GM15510 (cell line): Measurements from ENCODE around the gene CD22.

Experiments
- POLR2A ChIP-seq: IDR thresholded peaks from 3 replicates; pipeline ENCODE4 v1.6.1; 2011; ENCODE audit warnings: borderline replicate concordance; ENCODE audit not compliant: insufficient read length; ENCODE audit errors: extremely low read depth

Gene CD22

GRCh38 chr19:35328851-35329285, at the start of gene CD22:
Gene CD22, plus strand, starts transcription at chr19:35329187. Its CDS starts 2,854 bp downstream, at chr19:35332041.
- TF ChIP-seq POLR2A: peak; percentile 74

GRCh38 chr19:35279374-35279773, 49.6 kb upstream of the CD22 start:
- no peak for TF ChIP-seq POLR2A

- peak; percentile 5 for TF ChIP-seq POLR2A
Observed at GRCh38 chr19:35279985-35280821, 48.8 kb upstream of the CD22 start.

GRCh38 chr19:35281303-35281702, 47.7 kb upstream of the CD22 start:
- TF ChIP-seq POLR2A: no peak

DNA sequence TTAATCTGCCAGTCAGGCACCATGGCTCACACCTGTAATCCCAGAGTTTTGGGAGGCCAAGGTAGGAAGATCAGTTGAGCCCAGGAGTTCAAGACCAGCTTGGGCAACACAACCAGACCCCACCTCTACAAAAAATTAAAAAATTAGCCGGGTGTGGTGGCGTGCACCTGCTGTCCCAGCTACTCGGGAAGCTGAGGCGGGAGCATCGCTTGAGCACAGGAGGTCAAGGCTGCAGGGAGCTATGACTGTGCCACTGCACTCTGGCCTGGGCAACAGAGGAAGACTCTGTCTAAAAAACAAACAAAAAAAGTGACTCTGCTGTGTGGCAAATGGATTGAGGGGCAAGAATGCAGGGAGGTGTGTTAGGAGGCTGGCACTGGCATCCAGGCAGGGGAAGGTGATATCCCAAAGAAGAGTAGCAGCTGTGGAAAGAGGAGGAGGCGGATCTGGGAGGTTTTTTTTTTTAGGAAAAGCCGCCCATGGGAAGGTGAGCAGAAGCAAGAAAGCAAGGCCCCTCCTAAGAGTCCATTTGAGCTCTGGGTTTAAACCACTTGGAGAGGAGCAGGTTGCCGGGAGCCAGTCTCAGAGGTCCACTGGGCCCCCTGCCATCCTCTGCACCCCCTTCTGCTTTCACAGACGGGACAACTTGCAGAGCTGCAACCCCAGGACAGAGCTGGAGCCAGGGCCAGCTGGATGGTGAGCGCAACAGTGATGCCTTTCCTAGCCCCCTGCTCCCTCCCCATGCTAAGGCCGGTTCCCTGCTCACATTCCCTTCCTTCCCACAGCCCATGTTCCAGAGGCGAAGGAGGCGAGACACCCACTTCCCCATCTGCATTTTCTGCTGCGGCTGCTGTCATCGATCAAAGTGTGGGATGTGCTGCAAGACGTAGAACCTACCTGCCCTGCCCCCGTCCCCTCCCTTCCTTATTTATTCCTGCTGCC, 44.6 kb upstream of the CD22 start:
- TF ChIP-seq POLR2A: no peak

DNA sequence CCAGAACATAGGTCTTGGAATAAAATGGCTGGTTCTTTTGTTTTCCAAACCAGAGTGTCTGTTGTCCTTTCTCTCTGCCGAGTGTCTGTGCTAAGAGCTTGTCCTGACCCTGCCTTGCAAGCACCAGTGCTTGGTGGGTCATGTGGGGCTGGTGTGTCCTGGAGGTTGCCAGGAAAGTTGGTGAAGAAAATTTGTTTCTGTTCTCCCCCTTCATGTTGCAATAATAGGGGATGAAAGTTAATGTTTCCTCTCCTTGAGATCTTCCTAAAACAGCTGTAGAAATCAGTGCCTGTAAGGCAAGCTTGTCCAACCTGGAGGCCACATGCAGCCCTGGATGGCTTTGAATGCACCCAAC, 43.9 kb upstream of the CD22 start:
- no peak for TF ChIP-seq POLR2A

DNA sequence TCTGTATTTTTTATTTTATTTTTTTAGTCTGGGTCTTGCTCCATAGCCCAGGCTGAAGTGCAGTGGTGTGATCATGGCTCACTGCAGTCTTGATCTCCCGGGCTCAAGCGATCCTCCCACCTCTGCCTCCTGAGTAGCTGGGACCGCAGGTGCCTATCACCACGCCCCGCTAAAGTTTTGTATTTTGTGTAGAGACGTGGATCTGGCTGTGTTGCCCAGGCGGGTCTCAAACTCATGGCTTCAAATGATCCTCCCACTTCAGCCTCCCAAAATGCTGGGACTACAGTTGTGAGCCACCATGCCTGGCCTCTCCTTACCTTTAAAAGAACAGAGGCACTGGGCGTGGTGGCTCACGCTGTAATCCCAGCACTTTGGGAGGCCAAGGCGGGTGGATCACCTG, 41.3 kb upstream of the CD22 start:
- TF ChIP-seq POLR2A: no peak

DNA sequence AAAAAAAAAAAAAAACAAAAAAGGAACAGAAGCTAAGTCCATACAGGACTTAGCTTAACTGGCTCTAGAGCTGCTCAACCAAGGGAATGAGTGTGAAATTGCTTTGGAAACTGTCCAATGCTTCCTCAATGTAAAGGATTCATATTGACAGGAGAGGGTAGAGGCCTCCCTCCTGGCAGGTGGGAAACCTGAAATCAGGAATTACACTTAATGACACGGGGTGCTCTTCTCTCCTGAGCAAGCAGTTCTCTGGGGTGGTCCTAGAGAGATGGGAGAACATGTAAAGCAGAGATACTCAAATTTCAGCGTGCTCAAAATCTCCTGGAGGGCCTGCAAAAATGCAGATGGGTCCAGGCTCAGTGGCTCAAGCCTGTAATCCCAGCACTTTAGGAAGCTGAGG, 40.7 kb upstream of the CD22 start:
- no peak for TF ChIP-seq POLR2A

DNA sequence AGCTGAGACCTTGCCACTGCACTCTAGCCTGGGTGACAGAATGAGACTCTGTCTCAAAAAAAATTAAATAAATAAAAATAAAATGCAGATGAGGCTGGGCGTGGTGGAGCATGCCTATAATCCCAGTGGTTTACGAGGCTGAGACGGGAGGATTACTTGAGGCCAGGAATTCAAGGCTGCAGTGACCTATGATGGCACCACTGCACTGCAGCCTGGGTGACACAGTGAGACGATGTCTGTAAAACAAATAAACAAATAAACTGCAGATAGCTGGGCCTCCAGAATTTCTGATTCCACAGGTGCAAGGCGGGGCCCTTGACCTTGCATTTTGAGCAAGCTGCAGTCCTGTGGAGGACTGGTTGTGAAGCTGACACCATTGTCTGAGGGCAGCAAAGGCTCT, 40.1 kb upstream of the CD22 start:
- TF ChIP-seq POLR2A: no peak

DNA sequence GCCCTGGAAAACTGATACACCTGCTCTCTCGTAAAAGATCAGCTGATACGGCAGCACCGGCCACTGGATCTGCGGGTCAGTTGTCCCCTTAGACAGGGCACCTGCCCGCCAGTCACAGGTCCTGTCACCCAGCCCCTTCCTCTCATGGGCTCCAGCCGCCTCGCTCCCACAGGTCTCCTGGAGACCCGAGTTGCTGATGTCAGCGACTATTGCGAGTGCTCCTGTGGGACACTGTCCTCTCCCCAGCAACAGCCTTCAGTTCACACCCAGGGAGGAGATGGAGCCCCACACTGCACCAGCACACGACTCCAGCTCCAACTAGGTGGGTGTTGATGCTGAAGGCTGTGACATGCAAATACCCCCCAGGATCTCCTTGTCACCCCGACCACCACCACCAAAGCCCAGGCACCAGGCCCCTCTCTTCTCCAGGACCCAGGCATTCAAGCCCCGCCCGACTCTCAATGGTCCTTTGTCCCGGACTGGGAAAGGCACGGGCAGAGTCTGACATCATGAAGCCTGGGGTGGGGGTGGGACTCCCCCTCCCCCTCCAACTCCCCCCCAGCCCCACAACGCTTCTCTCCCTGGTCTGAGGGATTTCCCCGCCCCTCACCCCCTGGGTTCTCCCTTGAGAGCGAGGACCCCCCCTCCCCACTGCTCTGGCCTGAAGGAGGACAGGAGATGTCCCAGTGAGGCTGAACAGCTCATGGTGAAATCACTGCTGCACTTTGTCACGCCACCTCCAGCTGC, 38.4 kb upstream of the CD22 start:
- no peak for TF ChIP-seq POLR2A

DNA sequence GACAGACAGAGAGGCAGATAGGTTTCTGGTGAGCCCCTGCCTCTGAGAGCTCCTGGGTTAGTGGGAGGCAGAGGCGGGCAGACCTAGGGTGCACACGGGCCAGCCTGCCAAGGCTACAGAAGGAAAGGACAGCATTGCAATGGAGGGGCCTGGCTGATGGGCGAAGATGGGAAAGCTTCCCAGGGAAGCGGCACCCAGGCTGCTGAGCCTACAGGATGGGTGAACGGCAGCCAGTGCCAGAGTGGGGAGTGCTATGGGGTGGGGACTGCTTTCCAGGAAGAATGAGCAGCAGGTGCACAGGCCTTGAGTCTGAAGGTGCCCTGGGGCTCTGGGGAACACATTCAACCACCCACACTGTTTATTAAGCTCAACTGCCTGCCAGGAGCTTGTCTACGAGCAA, 37.7 kb upstream of the CD22 start:
- TF ChIP-seq POLR2A: no peak

DNA sequence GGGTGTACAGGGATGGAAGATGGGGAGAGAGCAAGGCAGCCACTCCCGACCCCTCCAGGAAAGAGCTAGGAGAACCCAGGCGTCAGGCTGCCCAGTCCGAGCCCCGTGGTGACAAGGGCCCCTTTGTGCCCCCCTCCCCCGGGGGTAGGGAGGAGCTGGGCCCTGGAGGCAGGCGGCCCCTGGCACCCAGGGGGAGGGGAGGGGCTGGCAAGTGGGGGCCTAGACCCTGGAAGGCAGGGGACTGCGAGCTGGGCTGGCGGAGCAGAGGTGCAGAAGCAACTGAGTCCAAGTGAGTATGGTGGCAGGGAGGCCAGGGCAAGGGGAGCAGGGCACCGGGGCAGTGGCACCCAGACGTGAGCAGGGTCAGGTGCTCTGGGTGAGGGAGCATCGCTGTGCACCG, 37.1 kb upstream of the CD22 start, which contains the start of gene MAG:
TSS of gene MAG (plus strand) at position 246 of the 400 bp plus-strand sequence. CDS start 3,248 bp downstream, outside the sequence.
- no peak for TF ChIP-seq POLR2A

DNA sequence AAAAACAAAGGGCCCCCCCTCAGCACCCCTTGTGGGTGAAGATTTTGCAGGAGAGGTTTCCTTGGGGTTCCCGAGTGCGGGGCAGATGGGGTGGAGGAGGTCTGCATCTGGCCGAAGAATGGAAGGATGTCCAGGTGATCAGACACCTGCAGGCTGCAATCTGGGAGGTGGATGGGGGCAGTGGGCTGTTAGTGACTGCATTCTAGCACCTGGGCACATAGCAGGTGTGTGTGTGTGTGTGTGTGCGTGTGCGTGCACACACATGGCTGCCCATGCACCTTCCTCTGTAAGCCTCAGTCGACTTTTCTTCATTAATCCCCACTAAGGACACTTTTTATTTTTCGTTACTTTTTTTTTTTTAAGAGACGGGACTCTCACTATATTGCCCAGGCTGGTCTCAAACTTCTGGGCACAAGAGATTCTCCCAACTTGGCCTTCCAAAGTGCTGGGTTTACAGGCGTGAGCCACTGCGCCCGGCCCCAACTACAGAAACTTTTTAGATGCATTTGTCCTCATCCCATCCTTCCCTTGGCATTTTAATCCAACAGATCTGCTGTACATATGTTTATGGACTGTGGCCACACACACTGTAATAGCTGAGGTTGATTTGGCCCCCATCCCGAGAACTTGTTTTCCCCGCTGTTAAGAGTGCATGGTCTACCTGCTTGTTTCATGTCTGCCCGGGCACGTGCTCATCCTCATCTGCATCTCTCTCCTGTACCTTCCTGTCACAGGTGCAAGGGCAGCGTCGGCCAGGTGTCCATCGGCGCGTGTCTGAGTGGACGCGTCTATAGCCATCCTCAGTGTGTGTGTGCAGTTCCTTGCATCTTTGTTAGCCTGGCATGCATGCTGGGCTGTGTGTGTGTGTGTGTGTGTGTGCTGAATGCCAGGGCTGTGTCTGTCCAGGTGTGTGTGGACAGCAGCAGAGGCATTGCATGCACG, 36.3 kb upstream of the CD22 start:
- no peak for TF ChIP-seq POLR2A

- TF ChIP-seq POLR2A: no peak
Observed at GRCh38 chr19:35293363-35293739, 35.6 kb upstream of the CD22 start.
